HG03432 (cell line): ENCODE data around the gene SLC44A4.
"Not testable (repeated sequence)": the region's sequence is repeated elsewhere in the genome, so short reads cannot be mapped to it uniquely, and the experiment has no call there.

Experiments used
- ATAC-seq: cut with Tn5 transposase; IDR thresholded peaks from one replicate; pipeline ENCODE4 v1.9.1; 2021; ENCODE audit warnings: mild to moderate bottlenecking, moderate library complexity; ENCODE audit not compliant: unreplicated experiment

The SLC44A4 gene

DNA sequence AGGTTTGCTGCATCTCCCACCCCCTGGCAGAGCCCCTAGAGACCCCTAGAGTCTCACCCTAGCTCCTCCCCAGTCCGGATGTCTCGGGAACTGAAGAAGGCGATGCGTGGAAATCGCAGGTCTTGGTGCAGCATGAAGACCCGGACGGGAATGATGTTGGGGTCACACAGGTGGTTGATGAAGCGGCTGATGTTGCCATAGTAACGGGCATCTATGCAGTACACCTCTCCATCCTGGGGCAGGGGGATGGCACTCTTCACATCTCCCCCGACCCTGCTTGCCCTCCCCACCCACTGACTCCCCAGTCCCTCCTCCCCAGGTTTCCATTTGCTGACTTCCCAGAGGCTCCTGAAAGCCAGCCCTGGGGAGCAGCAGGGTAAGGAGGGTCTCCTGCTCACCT, 1.8 kb upstream of the SLC44A4 start:
- no peak for ATAC-seq

DNA sequence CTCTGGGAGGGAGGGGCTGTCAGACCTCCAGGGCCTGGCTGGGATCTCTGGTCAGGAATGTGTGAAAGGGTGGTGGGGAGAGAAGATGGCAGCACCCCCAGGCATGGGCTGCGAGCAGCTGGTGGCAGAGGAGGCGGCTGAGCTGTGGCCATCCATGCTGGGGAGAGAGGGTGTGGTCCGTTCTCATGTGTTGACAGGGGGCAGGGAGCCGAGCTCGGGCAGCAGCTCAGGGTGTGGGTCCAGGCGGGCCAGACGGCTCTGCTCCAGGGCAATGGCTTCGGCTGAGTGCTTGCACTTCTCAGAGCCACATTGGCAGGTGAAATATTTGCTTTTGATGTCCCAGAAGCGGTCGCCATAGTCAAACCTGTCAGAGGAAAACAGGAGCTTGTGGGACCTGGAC, 1.1 kb upstream of the SLC44A4 start:
- no peak for ATAC-seq

GRCh38 chr6:31879143-31879542, 346 bp upstream of the SLC44A4 start:
- no peak for ATAC-seq

DNA sequence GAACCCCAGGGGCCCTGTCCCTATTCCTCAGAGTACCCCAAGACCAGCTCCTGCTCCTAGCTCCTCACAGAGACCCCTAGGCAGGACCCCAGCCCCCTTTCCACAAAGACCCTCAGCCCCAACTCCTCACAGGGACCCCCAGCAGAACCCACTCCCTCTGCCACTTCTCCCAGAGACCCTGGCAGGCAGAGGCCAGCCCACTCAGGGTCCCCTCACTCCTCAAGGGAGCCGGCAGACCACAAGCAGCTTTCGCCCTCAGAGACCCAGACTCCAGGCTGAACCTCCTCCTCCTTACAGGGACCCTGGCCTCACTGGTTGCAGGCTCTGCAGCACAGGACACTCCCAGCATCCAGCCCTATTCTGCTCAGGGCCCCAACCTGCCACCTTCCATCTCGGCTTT, 575 bp downstream of the SLC44A4 start:
- no peak for ATAC-seq

- ATAC-seq = no peak
These were observed 1.1 kb downstream of the SLC44A4 start for GRCh38 chr6:31877651-31878161.

DNA sequence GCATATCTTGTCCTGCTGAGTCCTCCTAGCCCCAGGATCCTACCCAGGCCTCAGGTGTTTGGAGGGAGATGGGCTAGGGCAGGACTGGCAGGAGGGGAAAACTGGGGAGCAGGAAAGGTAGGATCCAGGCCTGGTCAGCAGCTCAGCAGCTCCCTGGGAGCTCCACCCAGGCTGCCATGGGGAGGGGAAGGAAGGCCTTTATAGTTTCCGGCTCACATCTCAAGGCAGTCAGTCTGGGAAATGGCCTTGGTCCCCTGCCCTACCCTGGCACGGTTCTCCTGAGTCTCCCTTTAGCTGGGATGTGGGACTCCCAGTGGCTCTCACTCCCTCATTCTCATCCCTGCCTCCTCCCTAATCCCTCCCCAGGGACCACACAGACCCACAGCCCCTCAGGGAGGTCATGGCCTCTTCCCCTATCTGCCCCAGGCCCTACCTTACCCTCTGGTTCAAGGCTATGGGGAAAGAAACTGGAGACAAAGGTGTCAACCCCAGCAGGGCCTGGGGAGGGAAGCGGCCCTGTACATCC, 1.6 kb downstream of the SLC44A4 start:
- ATAC-seq = no peak

- ATAC-seq = no peak
These were observed 2.4 kb downstream of the SLC44A4 start for GRCh38 chr6:31876357-31876756.

DNA sequence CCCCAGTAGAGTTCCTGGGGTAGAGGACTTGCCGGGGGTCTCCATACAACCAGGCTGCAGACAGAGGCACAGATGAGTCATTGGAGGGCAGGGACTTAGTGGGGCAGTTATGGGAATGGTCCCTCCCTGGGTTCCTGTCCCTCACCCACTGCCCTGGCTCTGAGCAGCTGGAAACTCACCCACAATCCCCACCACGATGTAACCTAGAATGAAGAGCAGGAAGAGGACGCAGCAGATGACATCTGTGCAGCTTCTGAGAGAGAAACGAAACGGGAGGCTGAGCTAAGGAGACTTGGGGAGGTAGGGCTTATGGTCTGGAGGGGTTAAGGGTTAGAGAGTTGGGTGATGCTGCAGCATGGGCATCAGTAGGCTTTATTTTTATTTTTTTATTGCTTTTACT, 2.9 kb downstream of the SLC44A4 start:
- no peak for ATAC-seq

- no peak for ATAC-seq
These were observed 3.8 kb downstream of the SLC44A4 start for GRCh38 chr6:31874836-31875572.

DNA sequence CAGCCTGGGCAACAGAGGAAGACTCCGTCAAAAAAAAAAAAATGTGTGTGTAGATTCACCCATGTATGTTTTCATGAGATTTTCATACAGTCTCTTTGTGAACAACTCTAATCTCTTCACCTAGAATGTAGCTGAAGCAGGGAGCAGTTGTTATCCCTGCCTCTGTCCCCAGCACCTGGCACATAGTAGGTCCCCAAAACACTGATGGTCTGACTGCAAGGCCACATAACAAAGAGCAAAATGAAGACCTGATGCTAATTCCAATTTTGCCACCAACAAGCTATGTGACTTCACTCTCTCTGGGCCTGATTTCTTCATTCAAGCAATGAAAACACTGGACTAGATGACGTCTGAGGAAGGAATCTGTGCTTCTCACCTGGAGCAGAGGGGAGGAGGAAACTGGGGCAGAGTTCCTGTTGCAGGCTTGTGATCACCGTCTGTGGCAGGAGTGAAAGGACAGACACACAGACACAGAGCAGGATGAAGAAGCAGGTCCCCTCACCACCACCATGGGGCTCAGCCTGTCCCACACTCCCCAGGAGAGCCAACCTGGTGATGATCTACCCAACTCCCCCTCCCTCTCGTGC, 4.6 kb downstream of the SLC44A4 start:
- ATAC-seq = no peak

DNA sequence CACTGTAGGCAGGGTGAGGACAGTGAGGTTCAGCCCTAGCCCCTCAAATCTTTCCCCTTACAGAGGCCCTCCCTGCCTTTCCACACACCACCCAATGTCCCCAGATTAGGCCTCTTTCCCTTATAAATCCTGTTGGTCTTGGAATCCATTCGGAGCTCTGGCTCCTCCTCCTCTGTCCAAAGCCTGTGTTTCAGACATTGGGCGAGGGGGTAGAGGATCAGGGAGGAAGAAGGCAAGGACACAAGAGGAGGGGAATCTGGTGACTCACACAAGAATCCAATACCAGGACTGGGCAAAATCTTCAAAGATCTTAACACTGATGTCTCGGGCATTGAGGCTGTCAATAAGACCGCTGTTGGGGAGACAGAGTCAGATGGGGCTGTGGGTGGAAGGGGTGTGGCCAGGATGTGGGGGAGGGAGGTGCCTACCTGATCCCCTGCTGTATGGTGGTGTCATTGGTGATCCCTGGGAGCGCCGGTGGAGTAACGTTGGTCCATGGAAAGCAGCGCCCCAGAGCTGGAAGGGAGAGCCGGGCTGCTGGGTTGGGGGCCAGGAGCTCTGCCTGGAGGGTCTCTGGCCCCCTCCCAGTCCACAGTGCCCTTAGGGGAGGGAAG, 7.6 kb downstream of the SLC44A4 start:
- no peak for ATAC-seq

- no peak for ATAC-seq
These were observed 8.3 kb downstream of the SLC44A4 start for GRCh38 chr6:31870385-31870921.

DNA sequence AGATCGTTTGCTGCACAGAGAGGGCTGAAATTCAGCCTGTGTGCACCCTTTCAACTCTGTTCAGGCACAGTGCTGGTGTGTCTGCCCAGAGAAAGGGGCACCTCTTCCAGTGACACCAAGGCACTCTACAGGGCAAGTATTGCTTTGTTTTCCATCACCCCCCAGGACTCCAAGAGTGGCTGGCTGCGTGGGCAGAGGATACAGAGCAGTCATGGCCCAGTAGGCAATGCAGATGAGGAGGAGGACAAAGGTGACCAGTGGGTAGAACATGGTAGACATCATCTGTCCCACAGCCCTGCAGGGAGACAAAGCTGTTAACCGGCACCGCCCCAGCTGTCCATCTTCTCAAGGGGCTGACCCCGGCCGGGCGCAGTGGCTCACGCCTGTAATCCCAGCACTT, 9.5 kb downstream of the SLC44A4 start:
- ATAC-seq = no peak

DNA sequence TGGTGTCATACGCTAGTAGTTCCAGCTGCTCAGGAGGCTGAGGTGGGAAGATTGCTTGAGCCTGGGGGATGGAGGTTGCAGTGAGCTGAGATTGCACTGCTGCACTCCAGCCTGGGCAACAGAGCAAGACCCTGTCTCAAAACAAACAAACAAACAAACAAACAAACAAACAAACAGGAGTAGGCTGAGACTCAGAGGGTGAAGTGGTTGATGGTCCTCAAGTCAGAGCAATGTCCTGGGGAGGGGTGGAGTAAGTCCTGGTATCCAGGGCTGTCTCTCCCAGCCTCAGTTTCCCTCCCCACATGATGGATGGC, 10.2 kb downstream of the SLC44A4 start:
- ATAC-seq = not testable (repeated sequence)

DNA sequence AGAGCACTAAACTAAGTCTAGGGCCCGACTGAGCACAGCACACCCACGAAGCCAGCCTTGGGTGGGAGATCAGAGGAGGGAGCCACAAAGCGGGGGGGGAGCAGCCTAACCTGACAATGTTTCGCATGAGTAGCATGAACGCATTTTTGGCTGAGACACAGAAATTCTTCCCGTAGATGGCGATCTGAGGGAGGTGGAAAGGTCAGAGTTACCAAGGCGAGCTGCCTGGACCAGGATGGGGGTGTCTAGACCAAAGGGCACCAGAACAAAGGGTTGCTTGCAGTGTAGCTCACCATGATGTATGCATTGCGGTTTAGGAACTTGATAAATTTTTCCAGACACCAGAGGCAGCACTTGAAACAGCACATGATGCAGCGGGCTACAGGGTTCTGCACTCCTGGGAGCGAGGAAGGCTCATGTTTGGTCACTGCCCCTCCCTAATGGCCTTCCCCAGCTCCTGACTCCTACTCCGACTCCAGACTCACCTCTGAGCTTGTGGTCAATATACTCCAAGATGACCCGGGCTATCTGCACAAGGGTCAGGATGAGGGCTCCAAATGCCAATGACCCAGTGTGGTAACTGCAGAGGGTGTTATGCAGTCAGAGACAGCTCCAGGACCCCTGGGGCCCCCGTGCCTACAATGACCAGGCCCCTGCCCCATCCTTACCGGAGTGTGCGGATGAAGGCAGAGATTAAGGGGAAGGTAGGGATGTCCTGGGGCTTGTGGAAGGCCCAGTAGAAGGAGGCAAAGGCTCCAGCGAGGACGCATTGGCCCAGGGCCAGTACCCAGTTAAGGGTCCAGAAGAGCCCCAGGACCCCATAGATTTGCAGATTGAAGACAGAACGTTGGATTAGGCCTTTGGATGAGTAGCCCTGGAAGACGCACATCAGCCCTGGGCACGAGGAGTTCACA, 13.3 kb downstream of the SLC44A4 start:
- no peak for ATAC-seq

DNA sequence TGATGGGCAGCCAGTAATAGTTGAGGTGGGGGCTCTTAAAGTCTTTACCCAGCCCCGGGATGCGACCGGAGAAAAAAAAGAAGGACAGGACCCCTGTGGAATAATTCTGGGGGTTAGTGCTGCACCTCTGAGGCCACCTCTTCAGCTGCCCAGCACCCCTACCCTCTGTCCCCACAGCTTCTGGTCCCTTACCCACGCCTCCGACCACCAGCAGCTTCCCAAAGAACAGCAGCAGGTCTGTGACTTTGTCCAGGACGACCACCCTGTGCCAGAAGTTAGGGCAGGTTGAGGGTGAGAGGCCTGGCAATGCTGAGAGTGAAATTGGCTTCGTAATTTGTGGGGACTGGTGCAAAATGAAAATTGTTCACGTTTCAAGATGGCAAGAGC, 14.0 kb downstream of the SLC44A4 start:
- no peak for ATAC-seq

- ATAC-seq = not testable (repeated sequence)
These were observed 14.7 kb downstream of the SLC44A4 start for GRCh38 chr6:31864123-31864562.

DNA sequence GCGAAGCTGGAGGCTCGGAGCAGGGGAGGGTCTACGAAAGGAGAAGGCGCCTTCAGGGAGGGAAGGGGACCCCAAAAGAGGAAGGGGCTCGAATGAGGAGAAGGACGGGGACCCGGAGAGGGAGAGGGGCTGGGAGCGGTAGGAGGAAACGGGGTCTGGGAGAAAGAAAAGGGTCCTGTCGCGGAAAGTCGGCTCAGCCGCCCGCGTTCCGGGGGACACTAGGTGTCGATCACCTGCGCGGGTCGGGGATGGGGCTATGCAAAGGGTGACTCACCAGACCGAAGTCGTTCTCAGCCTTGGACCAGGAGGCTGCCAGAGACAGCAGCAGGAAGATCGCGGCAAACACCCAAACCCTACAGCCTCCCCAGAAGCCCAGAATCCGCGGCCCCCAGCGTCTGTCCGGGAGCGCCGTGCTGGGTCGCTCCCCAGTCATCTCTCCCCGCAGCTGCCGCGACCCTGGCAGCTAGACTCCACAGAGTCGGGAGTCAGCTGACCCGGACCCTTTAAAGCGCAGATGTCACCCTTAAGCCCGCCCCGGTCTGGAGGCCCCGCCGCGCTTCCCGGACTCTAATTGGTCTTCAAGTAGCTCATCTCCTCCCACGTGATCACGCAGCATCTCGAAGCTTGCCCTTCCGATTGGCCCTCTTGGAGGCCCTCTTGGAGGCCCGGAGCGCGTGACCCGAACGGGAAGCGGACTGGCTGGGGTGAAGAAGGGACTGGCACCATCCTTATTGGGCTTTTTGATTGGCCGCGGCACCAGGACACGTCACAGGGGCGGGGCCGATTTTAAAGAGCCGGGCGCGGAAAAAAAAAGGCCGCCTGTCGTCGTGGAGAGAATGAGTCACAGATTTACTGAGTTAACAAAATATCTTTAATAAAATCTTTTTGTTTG, 16.2 kb downstream of the SLC44A4 start, which contains the start of gene NEU1:
NEU1 (minus strand) TSS at position 478 of the 892 bp plus-strand sequence; CDS start at position 433, 45 bp downstream.
- ATAC-seq = peak; percentile 88

GRCh38 chr6:31861919-31862343, 16.9 kb downstream of the SLC44A4 start:
- no peak for ATAC-seq
